PC-9 (cell line): ENCODE data around the gene ANKLE1. TPM values are rescaled to one million over a fixed set of nuclear protein-coding genes. Genes with fewer than 3 reads are reported as not detected.

Experiments
- BruUV-seq: library from RNA; stranded (reverse); fragments of 400-500 nt; replicated peaks from 2 replicates; lab custom pipeline; 2021; lab: Mats Ljungman, UMichigan
- CTCF ChIA-PET: fragments of 300-600 bp; sonication (Branson Sonifier 250); formaldehyde crosslinking; loops from one replicate; lab custom pipeline; 2022; ENCODE audit warnings: antibody characterized with exemption; lab: Charles Lee
- POLR2A ChIA-PET: fragments of 300-600 bp; sonication (Branson Sonifier 250); formaldehyde crosslinking; loops from one replicate; lab custom pipeline; 2022; ENCODE audit warnings: antibody characterized with exemption; ENCODE audit not compliant: unreplicated experiment; lab: Charles Lee
- DNase-seq, 2 experiments: peaks; one replicate each; pipeline versions ENCODE4 v3.0.0 to v3.0.0-alpha.2; 2015 to 2022; ENCODE audit warnings: mixed read lengths in 1 of 2
- H2AFZ ChIP-seq: fragments of 200-600 bp; sonication (generic); 2 replicates; pipeline ENCODE4 v1.8.1; 2017; ENCODE audit warnings: antibody characterized with exemption
- H3F3A ChIP-seq: fragments of 200-600 bp; sonication (generic); 2 replicates; pipeline ENCODE4 v1.8.1; 2017; ENCODE audit warnings: antibody characterized with exemption, mild to moderate bottlenecking, low read depth; ENCODE audit not compliant: insufficient read depth
- H3K27ac ChIP-seq: fragments of 200-600 bp; sonication (generic); 2 replicates; pipeline ENCODE4 v1.6.1; 2016; ENCODE audit warnings: mixed run types
- H3K27me3 ChIP-seq: fragments of 200-600 bp; sonication (generic); 2 replicates; pipeline ENCODE4 v1.6.1; 2016; ENCODE audit warnings: low read depth, mixed run types; ENCODE audit not compliant: insufficient read depth
- H3K36me3 ChIP-seq: fragments of 200-600 bp; sonication (generic); 2 replicates; pipeline ENCODE4 v1.6.1; 2016; ENCODE audit warnings: low read depth, mixed run types
- H3K4me1 ChIP-seq: fragments of 200-600 bp; sonication (generic); replicated peaks from 2 replicates; pipeline ENCODE4 v1.6.1; 2016; ENCODE audit warnings: mixed run types; ENCODE audit not compliant: insufficient read depth
- H3K4me2 ChIP-seq: fragments of 200-600 bp; sonication (generic); 2 replicates; pipeline ENCODE4 v1.6.1; 2017; ENCODE audit warnings: mixed run types
- H3K4me3 ChIP-seq: fragments of 200-600 bp; sonication (generic); 2 replicates; pipeline ENCODE4 v1.6.1; 2016; ENCODE audit warnings: mixed run types
- H3K79me2 ChIP-seq: fragments of 200-600 bp; sonication (generic); 2 replicates; pipeline ENCODE4 v1.6.1; 2017; ENCODE audit warnings: low read depth, mixed run types
- H3K9me2 ChIP-seq: fragments of 200-600 bp; sonication (generic); 2 replicates; pipeline ENCODE4 v1.8.1; 2017; ENCODE audit warnings: mild to moderate bottlenecking; ENCODE audit not compliant: insufficient read depth
- H3K9me3 ChIP-seq: fragments of 200-600 bp; sonication (generic); 2 replicates; pipeline ENCODE4 v1.8.1; 2016; ENCODE audit warnings: low read depth; ENCODE audit not compliant: insufficient read depth
- H4K20me1 ChIP-seq: fragments of 200-600 bp; sonication (generic); 2 replicates; pipeline ENCODE4 v1.8.1; 2017; ENCODE audit not compliant: insufficient read depth
- EZH2 ChIP-seq: fragments of 200-600 bp; sonication (generic); IDR thresholded peaks from 2 replicates; pipeline ENCODE4 v1.8.0; 2017; ENCODE audit warnings: antibody characterized with exemption, low read depth
- intact Hi-C: fragments of 100-400 bp; cut with micrococcal nuclease; formaldehyde crosslinking; loops from one replicate; pipeline ENCODE4 v1.10.0; 2022; ENCODE audit not compliant: unreplicated experiment
- total RNA-seq: library from RNA; stranded (reverse); gene quantifications from 2 replicates; pipeline ENCODE4 v1.2.3, GENCODE V29; 2021
- TF ChIP-seq, protein P1 (sequence below): fragments of 200-600 bp; sonication (generic); conservative IDR thresholded peaks from 2 replicates; pipeline ENCODE4 v1.6.1; 2017; ENCODE audit warnings: mixed run types, antibody characterized with exemption, mild to moderate bottlenecking, moderate library complexity

The ANKLE1 gene
- total RNA-seq, 1 experiment from 2014 or later, result 1.2 TPM

DNA sequence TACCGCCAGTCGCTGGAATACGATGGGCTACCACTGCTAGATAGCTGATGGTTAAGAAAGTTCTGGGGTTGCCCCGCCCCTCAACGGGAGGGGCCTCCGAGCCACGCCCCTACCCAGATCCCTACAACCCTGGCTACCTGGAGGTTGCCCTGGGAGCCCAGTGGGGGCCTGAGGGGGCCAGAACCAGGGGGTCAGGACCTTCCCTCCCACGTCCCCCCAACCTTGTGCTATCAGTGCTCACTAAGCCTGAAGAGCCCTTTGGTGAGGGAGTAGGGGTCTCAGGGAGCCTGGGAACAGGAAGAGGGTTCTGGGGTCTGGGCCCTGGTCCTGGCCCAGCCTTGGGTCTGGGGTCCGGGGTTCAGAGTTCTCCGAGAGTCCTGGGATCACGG lies 46.8 kb upstream of the ANKLE1 start:
- 0 out of 2 replicates have a peak, but pooled peaks cover 3% of the 10 kb centered on the region for H3K4me1 ChIP-seq
- H3K27ac ChIP-seq, result no peak overlapping the region
- no peaks in the 10 kb centered on the region for H3K9me3 ChIP-seq
- TF ChIP-seq EZH2, result no peak
- TF ChIP-seq, protein P1, sequence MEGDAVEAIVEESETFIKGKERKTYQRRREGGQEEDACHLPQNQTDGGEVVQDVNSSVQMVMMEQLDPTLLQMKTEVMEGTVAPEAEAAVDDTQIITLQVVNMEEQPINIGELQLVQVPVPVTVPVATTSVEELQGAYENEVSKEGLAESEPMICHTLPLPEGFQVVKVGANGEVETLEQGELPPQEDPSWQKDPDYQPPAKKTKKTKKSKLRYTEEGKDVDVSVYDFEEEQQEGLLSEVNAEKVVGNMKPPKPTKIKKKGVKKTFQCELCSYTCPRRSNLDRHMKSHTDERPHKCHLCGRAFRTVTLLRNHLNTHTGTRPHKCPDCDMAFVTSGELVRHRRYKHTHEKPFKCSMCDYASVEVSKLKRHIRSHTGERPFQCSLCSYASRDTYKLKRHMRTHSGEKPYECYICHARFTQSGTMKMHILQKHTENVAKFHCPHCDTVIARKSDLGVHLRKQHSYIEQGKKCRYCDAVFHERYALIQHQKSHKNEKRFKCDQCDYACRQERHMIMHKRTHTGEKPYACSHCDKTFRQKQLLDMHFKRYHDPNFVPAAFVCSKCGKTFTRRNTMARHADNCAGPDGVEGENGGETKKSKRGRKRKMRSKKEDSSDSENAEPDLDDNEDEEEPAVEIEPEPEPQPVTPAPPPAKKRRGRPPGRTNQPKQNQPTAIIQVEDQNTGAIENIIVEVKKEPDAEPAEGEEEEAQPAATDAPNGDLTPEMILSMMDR, result no peak
- CTCF ChIA-PET, result interaction anchor here (0.6 kb wide), 1 partner anchor 116 kb away, joined by 3 read pairs; no protein-coding TSS in a partner anchor
- POLR2A ChIA-PET, result interaction anchor here (0.6 to 0.7 kb wide), 2 partner anchors 19 to 339 kb away, joined by 5 to 22 read pairs; no protein-coding TSS in a partner anchor
- H3K36me3 ChIP-seq, result peaks cover 26% of the 10 kb centered on the region
- H2AFZ ChIP-seq, result no peak overlapping the region
- peaks cover 74% of the 10 kb centered on the region for H3F3A ChIP-seq
- peak overlapping the region; percentile 58 for H3K4me2 ChIP-seq
- peaks cover 61% of the 10 kb centered on the region for H4K20me1 ChIP-seq
- peaks cover 56% of the 10 kb centered on the region for H3K79me2 ChIP-seq
- peak; percentile 31 to 39 for DNase-seq
- H3K9me2 ChIP-seq, result no peaks in the 10 kb centered on the region
- H3K4me3 ChIP-seq, result peak overlapping the region; percentile 40; the same call in 1 of the 2 replicates
- no TSS peak for BruUV-seq
- no peaks in the 10 kb centered on the region for H3K27me3 ChIP-seq
- intact Hi-C loops, result no loop called here

DNA sequence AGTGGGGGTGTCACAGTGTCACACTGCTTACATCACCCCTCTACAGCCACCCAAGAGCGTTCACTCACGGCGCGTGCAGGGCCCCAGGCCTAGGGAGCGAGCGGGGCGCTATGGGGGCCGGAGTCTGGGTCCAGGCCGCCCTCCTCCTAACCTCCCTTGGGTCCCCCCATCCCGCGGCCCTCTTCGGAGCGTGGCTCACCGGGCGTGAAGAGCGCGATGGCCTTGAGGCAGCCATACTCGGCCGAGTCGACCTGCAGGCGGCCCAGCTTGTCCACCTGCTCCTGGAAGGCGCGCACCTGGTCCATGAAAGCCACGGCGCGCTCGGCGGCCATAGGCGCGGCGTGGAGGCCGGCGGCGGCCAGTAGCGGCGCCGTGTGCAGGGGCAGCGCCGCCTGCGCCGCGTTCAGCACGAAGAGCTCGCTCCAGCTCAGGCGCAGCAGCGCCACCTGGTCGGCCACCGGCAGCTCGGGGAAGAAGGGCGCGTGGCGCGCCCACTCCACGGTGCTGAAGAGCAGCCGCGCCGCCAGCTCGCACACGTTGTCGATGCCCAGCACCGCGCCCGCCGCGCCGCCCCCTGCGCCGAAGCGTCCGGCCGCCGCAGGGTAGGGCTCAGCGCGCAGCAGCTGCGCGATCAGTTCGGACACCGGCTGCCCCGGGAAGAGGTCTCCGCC lies 46.3 kb upstream of the ANKLE1 start:
- no peak overlapping the region for H3K27ac ChIP-seq
- peaks cover 72% of the 10 kb centered on the region for H3F3A ChIP-seq
- no peak overlapping the region for H2AFZ ChIP-seq
- H3K4me3 ChIP-seq, result peak overlapping the region; percentile 40; the same call in 1 of the 2 replicates
- no peaks in the 10 kb centered on the region for H3K9me2 ChIP-seq
- no peaks in the 10 kb centered on the region for H3K27me3 ChIP-seq
- H3K79me2 ChIP-seq, result peaks cover 61% of the 10 kb centered on the region
- ChIA-PET CTCF (interaction anchor here (0.6 kb wide), 1 partner anchor 115 kb away, joined by 3 read pairs; no protein-coding TSS in a partner anchor), POLR2A (interaction anchor here (0.6 kb wide), 1 partner anchor 340 kb away, joined by 22 read pairs; no protein-coding TSS in a partner anchor)
- peaks cover 7% of the 10 kb centered on the region; the same call in 1 of the 2 replicates for H3K4me1 ChIP-seq
- peaks cover 26% of the 10 kb centered on the region for H3K36me3 ChIP-seq
- no peak for TF ChIP-seq EZH2
- TF ChIP-seq, protein P1, result no peak
- no peaks in the 10 kb centered on the region for H3K9me3 ChIP-seq
- intact Hi-C loops, result no loop called here
- DNase-seq, result peak in 1 of 2 experiments; percentile 24
- peak overlapping the region; percentile 58 for H3K4me2 ChIP-seq
- BruUV-seq, result no TSS peak
- peaks cover 63% of the 10 kb centered on the region for H4K20me1 ChIP-seq

DNA sequence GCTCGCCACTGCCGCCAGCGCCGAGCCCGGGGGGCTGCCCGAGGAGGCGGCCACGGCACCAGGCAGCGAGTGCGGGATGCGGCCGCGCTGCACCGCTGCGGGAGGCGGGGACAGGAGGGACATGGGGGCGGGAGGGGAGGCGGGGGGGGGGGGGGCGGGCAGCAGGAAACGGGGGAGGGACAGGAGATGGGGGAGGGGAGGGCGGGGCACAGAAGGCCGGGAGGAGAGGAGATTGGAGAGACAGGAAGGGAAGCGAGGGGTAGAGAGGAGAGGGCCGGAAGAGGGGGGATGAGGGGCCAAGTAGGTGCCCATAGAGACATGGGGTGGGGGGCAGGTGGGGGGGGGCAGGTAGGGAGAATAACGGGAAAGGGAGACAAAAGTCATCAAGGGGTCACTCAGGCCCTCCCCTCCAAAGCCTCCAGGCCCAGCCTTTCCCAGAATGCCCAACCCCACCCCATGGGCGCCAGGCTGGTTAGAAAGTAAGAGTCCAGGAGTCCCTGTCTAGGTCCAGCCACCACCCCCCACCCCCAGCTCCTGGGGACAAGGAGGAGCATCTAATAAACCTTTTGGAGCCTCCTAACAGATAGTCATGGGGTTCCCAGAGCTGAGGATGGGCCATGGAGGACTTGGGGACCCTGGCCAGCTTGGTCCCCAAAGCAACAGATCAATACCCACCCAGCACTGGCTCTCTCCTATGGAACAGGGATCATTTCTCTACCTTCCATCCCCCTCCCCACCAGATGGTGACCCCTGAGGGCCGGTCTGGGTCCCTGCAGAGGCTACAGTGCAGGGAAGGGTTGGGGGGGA lies 45.5 kb upstream of the ANKLE1 start:
- Histone ChIP-seq H3K4me1 (peaks cover 14% of the 10 kb centered on the region; the same call in 1 of the 2 replicates), H3K27me3 (no peaks in the 10 kb centered on the region), H3K9me2 (no peaks in the 10 kb centered on the region), H3K4me2 (peak overlapping the region; percentile 58; the same call in 1 of the 2 replicates), H4K20me1 (peaks cover 66% of the 10 kb centered on the region), H3K9me3 (no peaks in the 10 kb centered on the region), H3K36me3 (peaks cover 31% of the 10 kb centered on the region), H3F3A (peaks cover 70% of the 10 kb centered on the region), H3K27ac (no peak overlapping the region), H3K4me3 (peak overlapping the region; percentile 40; the same call in 1 of the 2 replicates), H3K79me2 (peaks cover 69% of the 10 kb centered on the region), H2AFZ (no peak overlapping the region)
- CTCF ChIA-PET, result no interaction called here
- POLR2A ChIA-PET, result interaction anchor here (0.6 to 0.7 kb wide), 2 partner anchors 30 to 76 kb away, joined by 9 read pairs; no protein-coding TSS in a partner anchor
- peak; percentile 22 to 35 for DNase-seq
- BruUV-seq, result no TSS peak
- TF ChIP-seq, protein P1, result no peak
- no peak for TF ChIP-seq EZH2
- intact Hi-C loops, result no loop called here
